ENCODE data around the gene POT1. TPM values are rescaled to one million over a fixed set of nuclear protein-coding genes. Genes with fewer than 3 reads are reported as not detected.

POT1 gene
- total and polyA plus RNA-seq, 2 of the 8 experiments (the other 6 are each of a cell fraction or from before 2014, with no cell fraction given) = 13.1 to 22.8 TPM

DNA sequence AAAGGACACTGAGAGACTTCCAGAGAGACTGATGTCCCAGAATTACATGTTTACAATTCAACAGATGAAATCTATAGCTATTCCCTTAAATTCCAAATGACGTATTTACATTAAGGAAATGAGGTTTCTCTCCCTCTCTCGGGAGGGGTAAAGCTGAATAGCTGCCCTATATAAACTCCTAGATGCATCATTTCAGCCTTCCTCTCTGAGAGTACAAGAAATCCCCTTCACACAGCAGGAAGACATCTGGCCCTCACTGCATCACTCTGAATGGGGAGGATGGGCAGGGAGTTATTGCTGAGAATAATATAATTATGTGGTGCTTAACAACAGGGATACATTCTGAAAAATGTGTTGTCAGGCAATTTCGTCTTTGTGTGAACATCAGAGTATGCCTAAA, 11.0 kb downstream of the POT1 start (continued):
- TF ChIP-seq, protein P1, sequence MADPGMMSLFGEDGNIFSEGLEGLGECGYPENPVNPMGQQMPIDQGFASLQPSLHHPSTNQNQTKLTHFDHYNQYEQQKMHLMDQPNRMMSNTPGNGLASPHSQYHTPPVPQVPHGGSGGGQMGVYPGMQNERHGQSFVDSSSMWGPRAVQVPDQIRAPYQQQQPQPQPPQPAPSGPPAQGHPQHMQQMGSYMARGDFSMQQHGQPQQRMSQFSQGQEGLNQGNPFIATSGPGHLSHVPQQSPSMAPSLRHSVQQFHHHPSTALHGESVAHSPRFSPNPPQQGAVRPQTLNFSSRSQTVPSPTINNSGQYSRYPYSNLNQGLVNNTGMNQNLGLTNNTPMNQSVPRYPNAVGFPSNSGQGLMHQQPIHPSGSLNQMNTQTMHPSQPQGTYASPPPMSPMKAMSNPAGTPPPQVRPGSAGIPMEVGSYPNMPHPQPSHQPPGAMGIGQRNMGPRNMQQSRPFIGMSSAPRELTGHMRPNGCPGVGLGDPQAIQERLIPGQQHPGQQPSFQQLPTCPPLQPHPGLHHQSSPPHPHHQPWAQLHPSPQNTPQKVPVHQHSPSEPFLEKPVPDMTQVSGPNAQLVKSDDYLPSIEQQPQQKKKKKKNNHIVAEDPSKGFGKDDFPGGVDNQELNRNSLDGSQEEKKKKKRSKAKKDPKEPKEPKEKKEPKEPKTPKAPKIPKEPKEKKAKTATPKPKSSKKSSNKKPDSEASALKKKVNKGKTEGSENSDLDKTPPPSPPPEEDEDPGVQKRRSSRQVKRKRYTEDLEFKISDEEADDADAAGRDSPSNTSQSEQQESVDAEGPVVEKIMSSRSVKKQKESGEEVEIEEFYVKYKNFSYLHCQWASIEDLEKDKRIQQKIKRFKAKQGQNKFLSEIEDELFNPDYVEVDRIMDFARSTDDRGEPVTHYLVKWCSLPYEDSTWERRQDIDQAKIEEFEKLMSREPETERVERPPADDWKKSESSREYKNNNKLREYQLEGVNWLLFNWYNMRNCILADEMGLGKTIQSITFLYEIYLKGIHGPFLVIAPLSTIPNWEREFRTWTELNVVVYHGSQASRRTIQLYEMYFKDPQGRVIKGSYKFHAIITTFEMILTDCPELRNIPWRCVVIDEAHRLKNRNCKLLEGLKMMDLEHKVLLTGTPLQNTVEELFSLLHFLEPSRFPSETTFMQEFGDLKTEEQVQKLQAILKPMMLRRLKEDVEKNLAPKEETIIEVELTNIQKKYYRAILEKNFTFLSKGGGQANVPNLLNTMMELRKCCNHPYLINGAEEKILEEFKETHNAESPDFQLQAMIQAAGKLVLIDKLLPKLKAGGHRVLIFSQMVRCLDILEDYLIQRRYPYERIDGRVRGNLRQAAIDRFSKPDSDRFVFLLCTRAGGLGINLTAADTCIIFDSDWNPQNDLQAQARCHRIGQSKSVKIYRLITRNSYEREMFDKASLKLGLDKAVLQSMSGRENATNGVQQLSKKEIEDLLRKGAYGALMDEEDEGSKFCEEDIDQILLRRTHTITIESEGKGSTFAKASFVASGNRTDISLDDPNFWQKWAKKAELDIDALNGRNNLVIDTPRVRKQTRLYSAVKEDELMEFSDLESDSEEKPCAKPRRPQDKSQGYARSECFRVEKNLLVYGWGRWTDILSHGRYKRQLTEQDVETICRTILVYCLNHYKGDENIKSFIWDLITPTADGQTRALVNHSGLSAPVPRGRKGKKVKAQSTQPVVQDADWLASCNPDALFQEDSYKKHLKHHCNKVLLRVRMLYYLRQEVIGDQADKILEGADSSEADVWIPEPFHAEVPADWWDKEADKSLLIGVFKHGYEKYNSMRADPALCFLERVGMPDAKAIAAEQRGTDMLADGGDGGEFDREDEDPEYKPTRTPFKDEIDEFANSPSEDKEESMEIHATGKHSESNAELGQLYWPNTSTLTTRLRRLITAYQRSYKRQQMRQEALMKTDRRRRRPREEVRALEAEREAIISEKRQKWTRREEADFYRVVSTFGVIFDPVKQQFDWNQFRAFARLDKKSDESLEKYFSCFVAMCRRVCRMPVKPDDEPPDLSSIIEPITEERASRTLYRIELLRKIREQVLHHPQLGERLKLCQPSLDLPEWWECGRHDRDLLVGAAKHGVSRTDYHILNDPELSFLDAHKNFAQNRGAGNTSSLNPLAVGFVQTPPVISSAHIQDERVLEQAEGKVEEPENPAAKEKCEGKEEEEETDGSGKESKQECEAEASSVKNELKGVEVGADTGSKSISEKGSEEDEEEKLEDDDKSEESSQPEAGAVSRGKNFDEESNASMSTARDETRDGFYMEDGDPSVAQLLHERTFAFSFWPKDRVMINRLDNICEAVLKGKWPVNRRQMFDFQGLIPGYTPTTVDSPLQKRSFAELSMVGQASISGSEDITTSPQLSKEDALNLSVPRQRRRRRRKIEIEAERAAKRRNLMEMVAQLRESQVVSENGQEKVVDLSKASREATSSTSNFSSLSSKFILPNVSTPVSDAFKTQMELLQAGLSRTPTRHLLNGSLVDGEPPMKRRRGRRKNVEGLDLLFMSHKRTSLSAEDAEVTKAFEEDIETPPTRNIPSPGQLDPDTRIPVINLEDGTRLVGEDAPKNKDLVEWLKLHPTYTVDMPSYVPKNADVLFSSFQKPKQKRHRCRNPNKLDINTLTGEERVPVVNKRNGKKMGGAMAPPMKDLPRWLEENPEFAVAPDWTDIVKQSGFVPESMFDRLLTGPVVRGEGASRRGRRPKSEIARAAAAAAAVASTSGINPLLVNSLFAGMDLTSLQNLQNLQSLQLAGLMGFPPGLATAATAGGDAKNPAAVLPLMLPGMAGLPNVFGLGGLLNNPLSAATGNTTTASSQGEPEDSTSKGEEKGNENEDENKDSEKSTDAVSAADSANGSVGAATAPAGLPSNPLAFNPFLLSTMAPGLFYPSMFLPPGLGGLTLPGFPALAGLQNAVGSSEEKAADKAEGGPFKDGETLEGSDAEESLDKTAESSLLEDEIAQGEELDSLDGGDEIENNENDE (IDR thresholded peaks at IDR 0.05; ENCODE audit: insufficient replicate concordance, low read length) = no peak
- no peak for TF ChIP-seq EGR1 (IDR thresholded peaks at IDR 0.05; ENCODE audit: borderline replicate concordance, low read depth, low read length)
- TF ChIP-seq KDM4A (IDR thresholded peaks at IDR 0.05; ENCODE audit: low read depth, low read length, severe bottlenecking) = no peak
- TF ChIP-seq GTF2F1 (IDR thresholded peaks at IDR 0.05; ENCODE audit: borderline replicate concordance, low read depth, low read length) = no peak
- TF ChIP-seq CHD2 (IDR thresholded peaks at IDR 0.05; ENCODE audit: low read length) = no peak
- TF ChIP-seq SRF (IDR thresholded peaks at IDR 0.05; ENCODE audit: low read depth, low read length) = no peak
- no peak for TF ChIP-seq POLR2A (IDR thresholded peaks at IDR 0.05; ENCODE audit: control extremely low read depth in 1 of 2, low read depth in 2 of 2, low read length in 2 of 2)
- no peak for TF ChIP-seq YY1 (IDR thresholded peaks at IDR 0.05; ENCODE audit: low read depth, low read length)
- TF ChIP-seq KDM5A (IDR thresholded peaks at IDR 0.05; ENCODE audit: low read length) = no peak
- no peak for TF ChIP-seq EZH2 (IDR thresholded peaks at IDR 0.05; ENCODE audit: low read depth, low read length, severe bottlenecking)
- no peak for TF ChIP-seq RBBP5 (IDR thresholded peaks at IDR 0.05; ENCODE audit: borderline replicate concordance, low read depth, low read length)
